MM.1S (cell line): Measurements from ENCODE around the gene LCTL.

Experiments
- EZH2phosphoT487 ChIP-seq: fragments of 300-600 bp; sonication (generic); IDR thresholded peaks from 2 replicates; pipeline ENCODE4 v1.6.1; 2018; ENCODE audit warnings: antibody characterized with exemption, low read length
- TF ChIP-seq, protein P1 (sequence below): fragments of 300-600 bp; sonication (generic); IDR thresholded peaks from 2 replicates; pipeline ENCODE4 v1.5.1; 2016; ENCODE audit warnings: antibody characterized with exemption, low read length, mixed read lengths

DNA sequence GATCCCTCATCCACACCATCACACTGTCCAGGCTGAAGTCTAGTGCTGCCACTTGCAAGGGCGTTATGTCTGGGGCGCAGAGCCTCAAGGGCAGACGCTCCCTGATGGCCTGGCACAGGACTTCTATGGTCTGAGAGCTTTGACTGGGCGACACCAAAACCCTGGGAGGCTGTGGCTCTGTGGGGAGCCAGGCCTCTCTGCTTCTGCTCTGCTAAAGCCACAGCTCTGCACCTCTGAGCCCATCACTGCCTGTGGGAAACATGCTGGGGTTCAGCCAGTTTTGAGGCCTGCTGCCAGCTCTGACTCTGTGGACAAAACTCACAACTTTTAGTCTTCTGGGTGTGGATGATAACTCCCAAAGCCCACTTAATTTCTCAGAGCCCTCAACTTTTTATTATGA, 6.3 kb upstream of the LCTL start:
- TF ChIP-seq, protein P1, sequence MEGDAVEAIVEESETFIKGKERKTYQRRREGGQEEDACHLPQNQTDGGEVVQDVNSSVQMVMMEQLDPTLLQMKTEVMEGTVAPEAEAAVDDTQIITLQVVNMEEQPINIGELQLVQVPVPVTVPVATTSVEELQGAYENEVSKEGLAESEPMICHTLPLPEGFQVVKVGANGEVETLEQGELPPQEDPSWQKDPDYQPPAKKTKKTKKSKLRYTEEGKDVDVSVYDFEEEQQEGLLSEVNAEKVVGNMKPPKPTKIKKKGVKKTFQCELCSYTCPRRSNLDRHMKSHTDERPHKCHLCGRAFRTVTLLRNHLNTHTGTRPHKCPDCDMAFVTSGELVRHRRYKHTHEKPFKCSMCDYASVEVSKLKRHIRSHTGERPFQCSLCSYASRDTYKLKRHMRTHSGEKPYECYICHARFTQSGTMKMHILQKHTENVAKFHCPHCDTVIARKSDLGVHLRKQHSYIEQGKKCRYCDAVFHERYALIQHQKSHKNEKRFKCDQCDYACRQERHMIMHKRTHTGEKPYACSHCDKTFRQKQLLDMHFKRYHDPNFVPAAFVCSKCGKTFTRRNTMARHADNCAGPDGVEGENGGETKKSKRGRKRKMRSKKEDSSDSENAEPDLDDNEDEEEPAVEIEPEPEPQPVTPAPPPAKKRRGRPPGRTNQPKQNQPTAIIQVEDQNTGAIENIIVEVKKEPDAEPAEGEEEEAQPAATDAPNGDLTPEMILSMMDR: no peak
- no peak for TF ChIP-seq EZH2phosphoT487
